Left renal pelvis (tissue), 4 donors: Measurements from ENCODE around the gene UGT2A2. TPM values are rescaled to one million over a fixed set of nuclear protein-coding genes. Genes with fewer than 3 reads are reported as not detected.

ENCODE experiments used
- DNase-seq, 4 donors: peaks; one replicate each; pipeline ENCODE4 v3.0.0-alpha.2; 2013; ENCODE audit warnings: low read depth in 4 of 4, low spot score in 3 of 4
- polyA plus RNA-seq, 4 donors: library from polyadenylated mRNA; unstranded; fragments of 120-200 nt; gene quantifications; one replicate each; pipeline ENCODE4 v1.2.1, GENCODE V29; 2013; ENCODE audit not compliant: insufficient read length in 4 of 4

UGT2A2 gene
- polyA plus RNA-seq, 4 donors, result not detected

- DNase-seq, result no peak
These were observed 62.2 kb downstream of the UGT2A2 start for GRCh38 chr4:69577245-69577644.

GRCh38 chr4:69576251-69576877, 63.1 kb downstream of the UGT2A2 start:
- no peak for DNase-seq

GRCh38 chr4:69568787-69569186, 70.7 kb downstream of the UGT2A2 start:
- DNase-seq, result no peak

- DNase-seq, result no peak
These were observed 76.0 kb downstream of the UGT2A2 start for GRCh38 chr4:69563424-69563823.

GRCh38 chr4:69549651-69550050, 89.8 kb downstream of the UGT2A2 start:
- DNase-seq, result no peak

- no peak for DNase-seq
These were observed 93.2 kb downstream of the UGT2A2 start for GRCh38 chr4:69546134-69546765.

Other genes starting within 250 kb of the UGT2A2 start
- gene UGT2B4, start 143.7 kb downstream of the UGT2A2 start, polyA plus RNA-seq, result 1 to 10 TPM in 2 of 4 donors, under 1 TPM in 2; 0.37 to 1.3 (median 1.1) TPM
- gene UGT2A1, start 13.6 kb upstream of the UGT2A2 start, polyA plus RNA-seq, result 1 to 10 TPM in 2 of 4 donors, under 1 TPM in 1, not detected in 1; 0.76 to 1.8 (median 1.6) TPM
- 1 to 10 TPM in 1 of 4 donors, under 1 TPM in 3; 0.60 to 1.3 (median 0.65) TPM for gene SULT1B1, start 121.0 kb upstream of the UGT2A2 start, polyA plus RNA-seq
- 100 to 1,000 TPM; 114 to 751 (median 459) TPM for gene SULT1E1, start 220.5 kb upstream of the UGT2A2 start, polyA plus RNA-seq